Tibial nerve (tissue), 3 donors: ENCODE measurements around the gene RO60.

Experiments
- CTCF ChIP-seq, 5 experiments: fragments of 200-600 bp in 3 of 5; fragments of 450-650 bp in 2 of 5; sonication (generic) in 3 of 5; IDR thresholded peaks; one replicate each; pipeline ENCODE4 v1.5.1; 2016 to 2019; ENCODE audit warnings: antibody characterized with exemption in 5 of 5, mild to moderate bottlenecking in 3 of 5, moderate library complexity in 2 of 5
- POLR2A ChIP-seq, 2 donors: fragments of 450-650 bp; IDR thresholded peaks; one replicate each; pipeline ENCODE4 v1.6.1; 2017; ENCODE audit warnings: antibody characterized with exemption in 2 of 2, mild to moderate bottlenecking in 2 of 2, moderate library complexity in 2 of 2

DNA sequence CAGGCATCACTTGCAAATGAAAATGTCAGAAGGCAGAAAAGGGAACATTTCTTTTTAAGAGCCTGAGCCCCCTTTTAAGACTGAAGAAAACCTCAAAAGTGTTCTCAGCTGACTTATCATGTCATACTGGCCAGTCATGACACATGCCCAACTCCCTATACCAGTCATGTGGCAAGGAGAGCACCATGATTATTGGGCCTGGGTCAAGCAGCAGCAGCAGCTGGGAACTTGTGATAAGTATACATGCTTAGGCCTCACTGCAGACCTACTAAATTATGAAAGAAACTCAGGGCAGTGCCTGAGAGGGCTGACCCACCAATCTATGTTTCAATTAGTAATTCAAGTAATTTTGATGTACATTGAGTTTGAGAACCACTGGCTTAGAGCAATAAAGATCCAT lies 8.6 kb downstream of the RO60 start:
- TF ChIP-seq CTCF (IDR thresholded peaks at IDR 0.05) (no peak), POLR2A (IDR thresholded peaks at IDR 0.05) (no peak)
